WERI-Rb-1 (cell line): ENCODE data around the gene RCAN2.

ENCODE experiments used
- DNase-seq: peaks from one replicate; pipeline ENCODE4 v3.0.0-alpha.2; 2020
- H3K27ac ChIP-seq: fragments of 250-450 bp; sonication (Bioruptor Pico); 2 replicates; pipeline ENCODE4 v1.5.1; 2020; ENCODE audit warnings: mild to moderate bottlenecking, moderate library complexity
- H3K27me3 ChIP-seq: fragments of 250-450 bp; sonication (Bioruptor Pico); 2 replicates; pipeline ENCODE4 v1.5.1; 2021; ENCODE audit warnings: mild to moderate bottlenecking, low read depth, moderate library complexity; ENCODE audit not compliant: insufficient read depth, severe bottlenecking
- H3K36me3 ChIP-seq: fragments of 250-450 bp; sonication (Bioruptor Pico); 2 replicates; pipeline ENCODE4 v1.5.1; 2020; ENCODE audit warnings: mild to moderate bottlenecking, moderate library complexity
- H3K4me3 ChIP-seq: 2 replicates; pipeline ENCODE4 v1.5.1; 2011; ENCODE audit warnings: low read depth, mild to moderate bottlenecking, control low read depth, low read length
- H3K9me3 ChIP-seq: fragments of 250-450 bp; sonication (Bioruptor Pico); 2 replicates; pipeline ENCODE4 v1.5.1; 2021; ENCODE audit warnings: mild to moderate bottlenecking, moderate library complexity; ENCODE audit not compliant: severe bottlenecking
- TF ChIP-seq, protein P1 (sequence below): IDR thresholded peaks from 2 replicates; pipeline ENCODE4 v1.5.1; 2011; ENCODE audit warnings: low read depth, mild to moderate bottlenecking, control low read depth, inconsistent platforms, low read length

Gene RCAN2

DNA sequence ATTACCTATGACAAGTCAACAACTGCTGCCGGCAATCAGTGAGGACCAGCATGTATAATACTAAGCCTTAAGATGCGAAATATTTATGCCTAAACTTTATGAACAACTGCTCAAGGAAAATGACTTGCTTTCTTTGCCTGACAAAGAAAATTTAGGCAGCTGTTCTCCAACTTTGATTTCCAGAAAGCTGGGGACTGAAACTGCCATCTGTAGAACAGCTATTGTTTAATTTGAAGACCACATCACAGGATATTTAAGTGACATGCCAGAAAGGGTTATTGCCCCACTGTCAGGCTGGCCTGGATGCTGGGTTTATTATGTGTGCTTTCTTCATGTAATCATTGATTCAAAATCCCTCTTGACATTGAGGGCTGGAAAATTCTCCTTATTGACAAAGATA is 166.5 kb downstream of the RCAN2 start:
- Histone ChIP-seq H3K27ac (no peak overlapping the region), H3K4me3 (no peak overlapping the region), H3K27me3 (no peaks in the 10 kb centered on the region), H3K9me3 (no peaks in the 10 kb centered on the region), H3K36me3 (no peaks in the 10 kb centered on the region)
- TF ChIP-seq, protein P1, sequence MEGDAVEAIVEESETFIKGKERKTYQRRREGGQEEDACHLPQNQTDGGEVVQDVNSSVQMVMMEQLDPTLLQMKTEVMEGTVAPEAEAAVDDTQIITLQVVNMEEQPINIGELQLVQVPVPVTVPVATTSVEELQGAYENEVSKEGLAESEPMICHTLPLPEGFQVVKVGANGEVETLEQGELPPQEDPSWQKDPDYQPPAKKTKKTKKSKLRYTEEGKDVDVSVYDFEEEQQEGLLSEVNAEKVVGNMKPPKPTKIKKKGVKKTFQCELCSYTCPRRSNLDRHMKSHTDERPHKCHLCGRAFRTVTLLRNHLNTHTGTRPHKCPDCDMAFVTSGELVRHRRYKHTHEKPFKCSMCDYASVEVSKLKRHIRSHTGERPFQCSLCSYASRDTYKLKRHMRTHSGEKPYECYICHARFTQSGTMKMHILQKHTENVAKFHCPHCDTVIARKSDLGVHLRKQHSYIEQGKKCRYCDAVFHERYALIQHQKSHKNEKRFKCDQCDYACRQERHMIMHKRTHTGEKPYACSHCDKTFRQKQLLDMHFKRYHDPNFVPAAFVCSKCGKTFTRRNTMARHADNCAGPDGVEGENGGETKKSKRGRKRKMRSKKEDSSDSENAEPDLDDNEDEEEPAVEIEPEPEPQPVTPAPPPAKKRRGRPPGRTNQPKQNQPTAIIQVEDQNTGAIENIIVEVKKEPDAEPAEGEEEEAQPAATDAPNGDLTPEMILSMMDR, result no peak
- no peak for DNase-seq

GRCh38 chr6:46323966-46324622 is 167.2 kb downstream of the RCAN2 start:
- no peaks in the 10 kb centered on the region for H3K9me3 ChIP-seq
- no peaks in the 10 kb centered on the region for H3K36me3 ChIP-seq
- H3K27me3 ChIP-seq, result no peaks in the 10 kb centered on the region
- H3K27ac ChIP-seq, result no peak overlapping the region
- DNase-seq, result no peak
- TF ChIP-seq, protein P1, result no peak
- no peak overlapping the region for H3K4me3 ChIP-seq

DNA sequence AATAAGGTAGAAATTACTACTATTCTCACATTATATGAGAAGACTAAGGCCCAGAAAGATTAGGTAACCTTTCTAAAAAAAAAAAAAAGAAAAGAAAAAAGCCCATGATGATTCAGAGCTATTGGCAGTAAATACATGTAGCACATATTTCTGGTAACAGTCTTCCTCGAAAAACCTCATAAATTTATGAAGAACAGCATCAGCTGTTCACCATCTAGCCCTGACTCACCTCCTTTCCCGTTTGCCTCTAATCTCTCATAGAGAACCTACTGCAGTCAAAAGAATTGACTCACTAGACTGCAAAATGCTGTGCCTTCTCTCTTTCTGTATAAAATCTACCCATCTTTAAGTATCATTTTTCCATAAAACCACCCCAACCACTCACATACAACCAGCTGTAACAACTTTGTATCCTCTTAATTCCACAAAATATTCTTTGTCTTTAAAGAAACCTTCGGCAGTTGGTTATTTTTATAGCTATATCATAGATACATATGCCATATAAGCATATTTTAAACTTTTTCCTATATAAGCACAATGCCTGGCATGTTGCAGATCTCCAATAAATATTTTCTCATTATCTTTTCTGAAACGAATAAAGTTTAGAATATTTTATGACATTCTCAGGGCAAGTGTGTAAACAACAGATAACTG is 167.8 kb downstream of the RCAN2 start:
- Histone ChIP-seq H3K4me3 (no peak overlapping the region), H3K9me3 (no peaks in the 10 kb centered on the region), H3K27me3 (no peaks in the 10 kb centered on the region), H3K27ac (no peak overlapping the region), H3K36me3 (no peaks in the 10 kb centered on the region)
- TF ChIP-seq, protein P1, result no peak
- DNase-seq, result no peak

DNA sequence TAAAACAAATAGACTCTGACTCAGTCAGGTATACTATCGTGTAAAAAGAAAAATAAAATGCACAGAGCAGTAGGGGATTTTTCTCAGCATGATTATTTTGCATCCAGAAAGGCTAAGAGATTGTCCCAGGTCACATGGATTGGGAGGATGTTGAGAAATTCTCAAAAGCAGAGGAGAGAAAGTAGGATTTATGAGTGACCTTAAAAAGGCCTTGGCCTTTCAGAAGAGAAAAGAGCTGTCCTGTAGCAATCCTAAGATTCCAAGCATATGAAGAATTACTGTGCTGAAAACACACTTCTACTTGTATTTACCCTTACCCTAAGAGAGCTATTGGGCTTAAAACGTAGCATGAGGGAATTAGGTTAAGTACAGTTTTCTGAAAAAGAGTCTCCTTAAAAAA is 170.7 kb downstream of the RCAN2 start:
- Histone ChIP-seq H3K4me3 (no peak overlapping the region), H3K9me3 (no peaks in the 10 kb centered on the region), H3K27ac (no peak overlapping the region), H3K27me3 (no peaks in the 10 kb centered on the region), H3K36me3 (no peaks in the 10 kb centered on the region)
- TF ChIP-seq, protein P1, result no peak
- DNase-seq, result no peak

- H3K36me3 ChIP-seq, result no peaks in the 10 kb centered on the region
- no peaks in the 10 kb centered on the region for H3K27me3 ChIP-seq
- H3K27ac ChIP-seq, result no peak overlapping the region
- no peak for DNase-seq
- TF ChIP-seq, protein P1, result no peak
- no peak overlapping the region for H3K4me3 ChIP-seq
- H3K9me3 ChIP-seq, result no peaks in the 10 kb centered on the region
Measured at GRCh38 chr6:46315589-46315988, 175.7 kb downstream of the RCAN2 start.
